Measurements from ENCODE around the gene CHTF18. TPM values are rescaled to one million over a fixed set of nuclear protein-coding genes. Genes with fewer than 3 reads are reported as not detected.
"Not testable (repeated sequence)": the region's sequence is repeated elsewhere in the genome, so short reads cannot be mapped to it uniquely, and the experiment has no call there.

Gene CHTF18
- total RNA-seq, 2 donors from 2014 or later, result 98.7 to 116 TPM

DNA sequence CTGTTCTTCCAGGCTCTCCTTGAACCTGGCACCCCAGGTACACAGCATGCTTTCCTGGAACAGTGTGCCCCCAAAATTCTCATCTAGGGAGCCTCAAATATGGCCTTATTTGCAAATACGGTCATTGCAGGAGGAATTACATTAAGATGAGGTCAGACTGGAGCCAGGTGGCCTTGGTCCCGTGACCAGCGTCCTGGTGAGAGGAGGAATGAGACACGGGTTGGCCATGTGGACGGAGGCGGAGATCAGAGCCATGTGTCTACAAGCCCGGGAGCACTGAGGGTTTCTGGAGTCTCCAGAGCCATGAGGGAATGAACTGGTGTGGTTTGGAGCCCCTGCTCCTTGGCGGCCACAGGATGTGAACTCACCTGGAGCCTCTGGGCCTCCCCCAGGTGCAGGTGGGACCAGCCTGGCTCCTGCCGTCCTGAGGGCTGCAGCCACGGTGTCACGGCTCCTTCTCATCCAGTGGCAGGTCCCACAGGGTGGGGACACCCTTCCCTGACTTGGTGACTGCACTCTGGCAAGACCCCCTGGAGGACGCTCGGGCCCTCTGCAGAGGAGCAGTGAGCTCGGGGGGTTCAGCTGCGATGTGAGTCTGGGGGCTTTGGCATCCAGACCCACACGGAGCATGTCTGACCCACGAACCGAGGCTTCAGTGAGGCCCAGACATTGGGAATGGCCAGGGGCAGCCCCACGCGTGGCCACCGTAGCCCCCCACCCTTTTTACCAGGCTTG lies 33.9 kb downstream of the CHTF18 start:
- ATAC-seq (no peak), DNase-seq (ENCODE audit: low spot score in 2 of 2) (no peak)
- H3K36me3 Mint-ChIP-seq, result no peaks in the 10 kb centered on the region
- H3K27ac Mint-ChIP-seq, result no peak overlapping the region
- H3K9me3 Mint-ChIP-seq, result no peaks in the 10 kb centered on the region

GRCh38 chr16:822909-823297 lies 34.5 kb downstream of the CHTF18 start:
- ATAC-seq (no peak), DNase-seq (ENCODE audit: low spot score in 2 of 2) (no peak)
- Mint-ChIP-seq H3K9me3 (no peaks in the 10 kb centered on the region), H3K36me3 (no peaks in the 10 kb centered on the region), H3K27ac (no peak overlapping the region)

- no peak for ATAC-seq
- Mint-ChIP-seq H3K27ac (no peak overlapping the region), H3K9me3 (no peaks in the 10 kb centered on the region), H3K36me3 (no peaks in the 10 kb centered on the region)
- DNase-seq (ENCODE audit: low spot score in 2 of 2), result no peak
Measured at GRCh38 chr16:824194-824593, 35.8 kb downstream of the CHTF18 start.

- DNase-seq (ENCODE audit: low spot score in 2 of 2) (no peak), ATAC-seq (no peak)
- Mint-ChIP-seq H3K27ac (no peak overlapping the region), H3K36me3 (no peaks in the 10 kb centered on the region), H3K9me3 (no peaks in the 10 kb centered on the region)
Measured at GRCh38 chr16:824601-825000, 36.2 kb downstream of the CHTF18 start.

DNA sequence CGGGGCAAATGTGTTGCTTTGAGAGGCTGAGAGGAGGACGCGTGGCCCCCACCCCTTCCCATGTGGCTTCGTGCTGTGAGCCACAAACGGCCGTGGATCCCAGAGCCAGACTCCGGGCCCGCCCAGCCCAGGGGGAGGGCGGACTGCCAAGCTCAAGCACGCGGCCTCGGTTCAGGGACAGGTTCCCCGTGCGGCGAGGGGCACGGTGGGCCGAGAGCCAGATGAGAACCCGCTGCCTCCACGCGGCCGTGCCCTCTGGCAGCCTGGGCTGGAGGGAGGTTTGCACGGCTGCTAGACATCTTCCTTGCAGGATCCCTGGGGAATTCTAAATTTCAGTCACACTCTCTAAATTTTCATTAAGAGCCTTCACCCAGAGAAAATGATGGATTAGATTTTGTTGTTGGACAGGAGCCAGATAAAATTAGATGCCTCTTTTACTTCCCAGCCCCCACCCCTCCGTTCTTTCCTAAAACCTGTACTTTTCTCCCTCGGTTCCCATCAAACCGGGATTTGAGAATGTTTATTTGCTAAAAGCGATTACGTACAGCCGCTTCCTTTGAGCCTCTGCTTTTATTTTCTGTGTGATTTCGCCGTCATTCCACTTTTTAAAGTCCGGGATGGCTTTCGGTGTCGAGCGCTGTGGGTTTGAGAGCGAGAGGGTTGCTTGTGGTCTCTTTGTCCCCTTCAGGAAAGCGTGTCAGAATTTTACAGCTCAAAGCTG lies 37.1 kb downstream of the CHTF18 start:
- Mint-ChIP-seq H3K27ac (no peak overlapping the region), H3K9me3 (no peaks in the 10 kb centered on the region), H3K36me3 (no peaks in the 10 kb centered on the region)
- ATAC-seq (no peak), DNase-seq (ENCODE audit: low spot score in 2 of 2) (no peak)

GRCh38 chr16:827513-827912 lies 39.1 kb downstream of the CHTF18 start:
- Mint-ChIP-seq H3K27ac (no peak overlapping the region), H3K36me3 (no peaks in the 10 kb centered on the region), H3K9me3 (no peaks in the 10 kb centered on the region)
- DNase-seq (ENCODE audit: low spot score in 2 of 2) (no peak), ATAC-seq (no peak)

DNA sequence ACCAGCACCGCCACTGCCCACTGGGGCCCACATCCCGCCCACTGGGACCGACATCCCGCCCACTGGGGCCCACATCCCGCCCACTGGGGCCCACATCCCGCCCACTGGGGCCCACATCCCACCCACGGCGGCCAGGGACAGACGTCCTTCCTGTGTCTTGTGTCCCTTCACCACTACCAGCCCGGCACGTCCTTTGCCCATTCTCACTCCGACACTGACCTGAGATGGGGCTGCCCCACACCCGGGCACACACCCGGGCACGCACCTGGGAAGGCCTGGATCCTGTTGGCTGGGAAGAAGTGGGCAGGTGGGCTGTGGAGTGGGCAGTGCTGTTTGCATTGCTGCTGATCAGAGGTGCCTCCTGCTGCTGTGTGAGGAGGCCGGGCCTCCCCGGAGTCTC lies 40.5 kb downstream of the CHTF18 start:
- ATAC-seq, result no peak
- no peak for DNase-seq (ENCODE audit: low spot score in 2 of 2)
- H3K36me3 Mint-ChIP-seq, result no peaks in the 10 kb centered on the region
- no peak overlapping the region for H3K27ac Mint-ChIP-seq
- H3K9me3 Mint-ChIP-seq, result no peaks in the 10 kb centered on the region

DNA sequence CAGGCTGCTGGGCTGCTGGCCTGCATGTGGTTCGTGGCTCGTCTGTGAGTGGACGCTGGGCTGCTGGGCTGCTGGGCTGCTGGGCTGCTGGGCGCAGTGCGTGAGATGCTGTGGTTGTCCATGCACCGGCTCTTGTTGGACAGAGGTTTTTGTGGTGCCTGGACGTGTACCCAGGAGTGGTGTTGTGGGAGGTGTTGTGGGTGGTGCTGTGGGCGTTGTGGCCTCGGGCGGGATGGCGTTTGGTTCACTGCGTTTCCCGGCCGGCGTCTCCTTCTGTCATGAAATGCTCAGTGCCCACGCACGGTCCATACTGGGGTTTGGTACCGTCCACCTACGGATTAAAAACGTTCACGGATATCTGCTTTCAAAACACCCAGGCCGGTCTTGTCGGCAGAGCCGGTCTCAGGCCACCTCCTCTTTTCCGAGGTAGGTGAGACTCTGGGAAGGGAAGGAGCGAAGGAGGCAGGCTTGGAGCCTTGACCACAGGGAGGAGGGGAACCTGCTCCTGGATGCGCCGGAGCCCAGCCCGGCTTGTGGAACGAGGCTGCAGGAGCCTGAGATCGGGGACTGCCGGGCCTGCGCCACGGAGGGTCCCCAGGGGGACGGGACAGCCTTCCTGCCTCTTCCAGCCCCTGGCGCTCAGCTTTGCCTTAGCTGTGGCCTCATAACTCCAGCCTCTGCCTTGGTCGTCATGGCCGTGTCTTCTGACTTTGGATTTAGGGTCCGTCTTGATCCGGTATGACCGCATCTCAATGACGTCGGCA lies 41.9 kb downstream of the CHTF18 start:
- Mint-ChIP-seq H3K27ac (no peak overlapping the region), H3K9me3 (no peaks in the 10 kb centered on the region), H3K36me3 (no peaks in the 10 kb centered on the region)
- no peak for ATAC-seq
- no peak for DNase-seq (ENCODE audit: low spot score in 2 of 2)

DNA sequence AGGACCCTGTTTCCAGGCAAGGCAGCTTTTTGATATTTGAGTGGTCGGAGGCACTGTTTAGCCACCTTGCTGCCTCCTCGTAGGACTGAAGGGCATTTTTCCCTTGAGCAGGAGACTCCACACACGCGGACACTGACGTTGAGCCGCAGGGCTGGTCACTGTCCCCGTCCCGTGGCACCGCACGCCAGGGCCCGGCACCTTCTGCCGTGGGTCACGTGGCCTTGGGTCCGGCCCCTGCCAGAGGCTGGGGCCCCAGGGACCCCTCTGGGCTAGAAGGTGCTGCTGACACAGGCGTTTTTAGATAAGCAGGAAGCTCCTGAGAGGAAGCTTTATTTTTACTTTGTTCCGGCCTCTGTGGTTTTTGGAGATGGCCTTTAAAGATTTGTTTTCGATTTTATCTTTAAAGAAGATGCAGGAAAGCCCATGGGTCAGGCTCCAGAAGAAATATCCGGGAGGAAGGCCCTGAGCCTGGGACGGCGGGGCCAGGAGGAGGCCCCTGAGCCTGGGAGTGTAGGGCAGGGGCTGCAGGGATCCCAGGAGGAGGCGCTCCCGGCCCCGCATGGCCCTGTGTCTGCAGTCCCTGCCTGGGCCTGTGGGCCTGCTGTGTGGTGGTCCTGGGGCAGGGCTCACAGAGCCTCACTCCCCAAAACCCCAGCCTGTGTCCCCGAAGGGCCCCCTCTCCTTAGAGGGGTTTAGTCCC lies 42.6 kb downstream of the CHTF18 start:
- Mint-ChIP-seq H3K36me3 (peaks cover 5% of the 10 kb centered on the region in 2 donors), H3K9me3 (no peaks in the 10 kb centered on the region), H3K27ac (no peak overlapping the region)
- no peak for DNase-seq (ENCODE audit: low spot score in 2 of 2)
- no peak for ATAC-seq

DNA sequence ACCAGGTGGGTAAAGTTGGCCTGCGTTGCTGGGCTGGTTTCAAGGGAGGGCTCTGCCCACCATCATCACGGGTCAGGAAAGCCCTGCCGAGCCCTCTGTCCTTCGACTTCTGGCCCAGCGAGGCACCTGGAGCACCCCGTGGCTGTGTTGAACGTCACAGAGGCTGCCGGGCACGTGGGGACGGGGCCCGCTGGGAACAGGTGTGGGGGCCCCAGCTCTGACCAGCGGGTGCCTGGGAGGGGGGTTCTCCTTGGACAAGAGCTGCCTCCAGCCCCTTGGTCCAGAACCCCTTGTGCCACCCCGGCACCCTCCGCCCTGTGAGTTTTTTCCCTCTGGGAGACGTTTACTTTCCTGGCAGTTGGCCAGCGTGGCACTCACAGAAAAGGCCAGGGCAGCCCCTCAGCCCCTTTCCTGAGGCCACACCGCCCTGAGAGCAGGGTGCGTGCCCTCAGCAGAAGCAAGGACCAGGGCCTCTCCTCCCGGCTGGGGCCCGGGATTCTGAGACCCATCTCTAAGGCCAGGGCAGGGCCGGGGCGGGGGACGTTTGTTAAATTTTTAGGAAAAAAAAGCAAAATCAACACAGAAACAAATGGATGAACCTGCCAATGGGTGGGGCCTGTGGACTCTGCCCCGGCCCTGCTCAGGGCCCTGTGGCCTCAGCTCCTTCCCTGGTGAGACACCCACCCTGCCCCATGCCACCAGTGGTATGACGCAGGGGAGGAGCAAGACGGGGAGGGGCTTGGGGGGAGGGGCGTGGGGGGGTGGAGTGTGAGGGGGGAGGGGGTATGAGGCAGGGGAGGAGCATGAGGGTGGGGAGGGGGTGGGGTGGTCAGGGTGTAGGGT lies 43.4 kb downstream of the CHTF18 start:
- Mint-ChIP-seq H3K36me3 (peaks cover 5 to 12% of the 10 kb centered on the region in 2 donors), H3K9me3 (peaks cover 0 to 6% of the 10 kb centered on the region in 2 donors), H3K27ac (no peak overlapping the region)
- DNase-seq (ENCODE audit: low spot score in 2 of 2) (no peak), ATAC-seq (no peak)

DNA sequence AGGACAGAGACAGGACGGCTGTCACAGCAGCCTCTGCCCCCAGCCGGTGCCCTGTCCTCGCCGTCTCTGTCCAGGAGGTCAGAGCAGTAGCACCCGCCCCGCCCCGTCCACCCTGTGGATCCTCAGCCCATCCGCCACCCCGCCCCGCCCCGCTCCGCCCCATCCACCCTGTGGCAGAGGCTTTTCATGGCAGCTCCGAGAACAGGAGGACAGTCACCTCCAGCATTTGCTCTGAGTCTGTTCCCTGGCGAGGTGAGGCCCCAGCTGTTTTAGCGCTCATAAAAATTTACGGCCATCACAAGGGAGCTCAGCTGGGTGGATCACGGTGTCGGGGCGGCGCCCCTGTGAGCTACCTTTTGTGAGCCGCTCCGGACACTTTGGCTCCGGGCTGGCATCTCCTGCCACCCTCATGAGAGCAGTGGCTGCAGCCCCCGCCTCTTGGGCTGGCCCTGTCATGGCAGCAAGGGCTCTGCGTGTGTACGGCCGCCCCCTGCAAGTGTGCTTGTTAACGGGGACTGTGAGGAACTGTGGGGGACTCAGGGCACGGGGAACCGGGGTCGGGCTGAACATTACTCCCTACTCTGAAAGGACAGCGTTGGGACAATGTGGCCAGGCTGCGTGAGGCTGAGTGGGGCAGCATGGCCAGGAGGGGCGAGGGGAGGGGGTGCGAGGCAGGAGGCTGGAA lies 44.4 kb downstream of the CHTF18 start:
- peaks cover 0 to 6% of the 10 kb centered on the region in 2 donors for H3K9me3 Mint-ChIP-seq
- DNase-seq (ENCODE audit: low spot score in 2 of 2) (no peak), ATAC-seq (no peak)
- H3K36me3 Mint-ChIP-seq, result peaks cover 5 to 12% of the 10 kb centered on the region in 2 donors
- H3K27ac Mint-ChIP-seq, result no peak overlapping the region

DNA sequence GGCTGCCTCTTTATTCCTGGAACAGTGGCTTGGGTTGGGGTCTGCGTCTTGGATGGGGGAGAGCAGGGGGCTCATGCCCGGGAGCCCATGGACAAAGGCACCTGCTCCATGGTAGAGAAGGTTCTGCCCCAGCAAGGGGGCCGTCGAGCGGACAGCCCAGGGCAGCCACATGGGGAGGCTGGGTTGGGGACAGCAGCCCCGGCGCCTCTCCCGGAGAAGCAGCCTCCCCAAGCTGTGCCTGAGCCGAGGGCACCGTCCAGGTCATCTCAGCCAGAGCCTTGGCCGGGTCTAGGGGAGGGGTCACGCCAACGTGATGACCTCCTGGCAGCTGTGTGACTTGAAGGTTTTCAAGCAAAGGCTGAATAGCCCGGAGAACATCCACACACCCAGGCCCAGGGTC lies 45.0 kb downstream of the CHTF18 start:
- Mint-ChIP-seq H3K36me3 (peaks cover 5 to 12% of the 10 kb centered on the region in 2 donors), H3K27ac (no peak overlapping the region), H3K9me3 (peaks cover 0 to 6% of the 10 kb centered on the region in 2 donors)
- no peak for ATAC-seq
- DNase-seq (ENCODE audit: low spot score in 2 of 2), result no peak

DNA sequence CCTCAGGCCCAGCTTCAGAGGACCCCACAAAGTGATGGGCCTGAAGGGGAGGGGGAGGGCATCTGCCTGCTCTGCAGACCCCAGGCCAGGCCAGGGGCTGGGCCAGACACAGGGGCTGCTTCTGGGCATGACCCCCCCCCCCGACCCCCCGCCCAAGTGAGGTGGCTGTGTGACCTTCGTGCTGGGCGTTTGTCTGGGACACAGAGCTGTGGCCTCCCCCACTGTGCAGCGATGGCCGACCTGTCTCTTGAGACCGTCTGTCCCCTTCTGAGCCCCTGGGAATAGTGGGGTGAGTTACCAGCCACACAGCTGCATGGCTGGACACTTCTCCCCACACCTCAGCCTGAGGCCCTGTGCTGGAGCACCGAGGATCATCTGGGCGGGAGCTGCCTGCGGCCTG lies 47.0 kb downstream of the CHTF18 start:
- peaks cover 5 to 12% of the 10 kb centered on the region in 2 donors for H3K36me3 Mint-ChIP-seq
- peaks cover 0 to 6% of the 10 kb centered on the region in 2 donors for H3K9me3 Mint-ChIP-seq
- DNase-seq (ENCODE audit: low spot score in 2 of 2), result no peak
- no peak overlapping the region for H3K27ac Mint-ChIP-seq
- no peak for ATAC-seq

DNA sequence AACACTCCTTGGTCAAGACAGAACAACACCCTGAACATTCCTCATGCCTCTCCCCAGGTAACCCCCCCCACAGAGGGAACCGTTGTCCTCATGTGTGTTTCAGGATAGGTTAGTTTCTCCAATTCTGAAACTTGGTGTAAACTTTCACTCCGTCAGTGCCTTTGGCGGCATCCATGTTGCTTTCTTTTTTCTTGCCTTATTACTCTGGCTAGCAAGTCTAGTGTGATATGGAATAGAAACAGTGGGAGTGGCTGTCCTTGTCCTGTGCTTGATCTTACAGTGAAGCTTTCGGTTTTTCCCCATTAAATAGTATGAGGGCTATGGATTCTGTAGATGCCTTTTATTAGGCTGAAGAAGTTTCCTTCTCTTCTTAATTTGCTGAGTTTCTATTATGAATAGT lies 47.8 kb downstream of the CHTF18 start:
- Mint-ChIP-seq H3K36me3 (peaks cover 5 to 12% of the 10 kb centered on the region in 2 donors), H3K27ac (no peak overlapping the region), H3K9me3 (peaks cover 0 to 6% of the 10 kb centered on the region in 2 donors)
- ATAC-seq (no peak), DNase-seq (ENCODE audit: low spot score in 2 of 2) (no peak)

GRCh38 chr16:836822-837221 lies 48.4 kb downstream of the CHTF18 start:
- not testable (repeated sequence) for DNase-seq (ENCODE audit: low spot score in 2 of 2); H3K9me3 Mint-ChIP-seq; H3K27ac Mint-ChIP-seq; ATAC-seq
- peaks cover 5 to 12% of the 10 kb centered on the region in 2 donors for H3K36me3 Mint-ChIP-seq
